Astrocyte of the spinal cord (primary cell): Measurements from ENCODE around the gene DAB1.

Source experiments
- DNase-seq: peaks from one replicate; pipeline ENCODE4 v3.0.0; 2011; ENCODE audit warnings: low read depth, low spot score
- H3K4me3 ChIP-seq: 2 replicates; pipeline ENCODE4 v1.5.1; 2011; ENCODE audit warnings: low read depth, mild to moderate bottlenecking, low read length, moderate library complexity
- in situ Hi-C: cut with HindIII; loops from 2 replicates; pipeline ENCODE4 v1.10.0; 2017; ENCODE audit warnings: low sequenced_read_pairs
- TF ChIP-seq, protein P1 (sequence below): IDR thresholded peaks from 2 replicates; pipeline ENCODE4 v1.5.1; 2012; ENCODE audit warnings: low read depth, mild to moderate bottlenecking, low read length, inconsistent platforms

Gene DAB1

GRCh38 chr1:57162607-57163261, 261.1 kb downstream of the DAB1 start:
- DNase-seq = no peak
- no peak overlapping the region for H3K4me3 ChIP-seq
- TF ChIP-seq, protein P1, sequence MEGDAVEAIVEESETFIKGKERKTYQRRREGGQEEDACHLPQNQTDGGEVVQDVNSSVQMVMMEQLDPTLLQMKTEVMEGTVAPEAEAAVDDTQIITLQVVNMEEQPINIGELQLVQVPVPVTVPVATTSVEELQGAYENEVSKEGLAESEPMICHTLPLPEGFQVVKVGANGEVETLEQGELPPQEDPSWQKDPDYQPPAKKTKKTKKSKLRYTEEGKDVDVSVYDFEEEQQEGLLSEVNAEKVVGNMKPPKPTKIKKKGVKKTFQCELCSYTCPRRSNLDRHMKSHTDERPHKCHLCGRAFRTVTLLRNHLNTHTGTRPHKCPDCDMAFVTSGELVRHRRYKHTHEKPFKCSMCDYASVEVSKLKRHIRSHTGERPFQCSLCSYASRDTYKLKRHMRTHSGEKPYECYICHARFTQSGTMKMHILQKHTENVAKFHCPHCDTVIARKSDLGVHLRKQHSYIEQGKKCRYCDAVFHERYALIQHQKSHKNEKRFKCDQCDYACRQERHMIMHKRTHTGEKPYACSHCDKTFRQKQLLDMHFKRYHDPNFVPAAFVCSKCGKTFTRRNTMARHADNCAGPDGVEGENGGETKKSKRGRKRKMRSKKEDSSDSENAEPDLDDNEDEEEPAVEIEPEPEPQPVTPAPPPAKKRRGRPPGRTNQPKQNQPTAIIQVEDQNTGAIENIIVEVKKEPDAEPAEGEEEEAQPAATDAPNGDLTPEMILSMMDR = no peak
- in situ Hi-C loops = no loop called here

DNA sequence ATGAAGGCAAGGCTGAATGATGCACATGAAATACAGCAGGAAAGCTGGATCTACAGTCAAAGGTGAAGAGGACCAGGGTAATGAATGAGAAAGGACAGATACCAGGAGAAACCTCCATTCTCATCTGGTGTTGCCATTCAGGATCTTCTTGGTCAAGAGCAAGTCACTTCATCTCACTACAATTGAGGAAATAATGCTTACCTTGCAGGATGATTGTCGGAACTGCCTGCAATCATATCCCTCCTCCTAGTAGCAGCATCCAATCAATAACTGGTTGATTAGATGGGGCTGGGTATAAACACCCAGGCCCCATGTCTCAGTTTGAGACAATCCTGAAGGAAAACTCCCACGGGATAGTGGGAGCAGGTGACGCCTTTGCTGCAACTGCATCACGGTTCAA, 263.3 kb downstream of the DAB1 start:
- no peak for DNase-seq
- TF ChIP-seq, protein P1 = no peak
- in situ Hi-C loops = no loop called here
- no peak overlapping the region for H3K4me3 ChIP-seq

DNA sequence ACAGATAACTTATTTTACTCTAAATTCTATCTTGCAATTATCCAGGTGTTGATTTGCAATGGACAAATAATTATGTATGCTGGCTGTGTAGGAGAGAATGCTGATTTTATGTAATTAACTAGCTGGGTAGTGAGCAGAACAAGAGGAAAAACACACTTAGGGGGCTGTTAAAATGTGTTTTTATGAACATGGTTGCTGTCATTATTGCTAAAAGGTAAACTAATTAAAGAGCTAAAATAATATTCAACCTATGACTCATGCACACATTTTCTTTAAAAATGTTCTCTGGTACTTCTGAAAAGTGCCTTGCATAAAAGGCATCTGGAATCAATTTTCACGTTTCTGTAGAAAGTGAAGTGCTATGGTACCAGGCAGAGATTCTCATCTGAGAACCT, 265.3 kb downstream of the DAB1 start:
- no peak overlapping the region for H3K4me3 ChIP-seq
- in situ Hi-C loops = no loop called here
- TF ChIP-seq, protein P1 = no peak
- DNase-seq = no peak

- TF ChIP-seq, protein P1 = no peak
- H3K4me3 ChIP-seq = no peak overlapping the region
- in situ Hi-C loops = no loop called here
- DNase-seq = no peak
Measured at GRCh38 chr1:57157818-57158603, 265.8 kb downstream of the DAB1 start.

DNA sequence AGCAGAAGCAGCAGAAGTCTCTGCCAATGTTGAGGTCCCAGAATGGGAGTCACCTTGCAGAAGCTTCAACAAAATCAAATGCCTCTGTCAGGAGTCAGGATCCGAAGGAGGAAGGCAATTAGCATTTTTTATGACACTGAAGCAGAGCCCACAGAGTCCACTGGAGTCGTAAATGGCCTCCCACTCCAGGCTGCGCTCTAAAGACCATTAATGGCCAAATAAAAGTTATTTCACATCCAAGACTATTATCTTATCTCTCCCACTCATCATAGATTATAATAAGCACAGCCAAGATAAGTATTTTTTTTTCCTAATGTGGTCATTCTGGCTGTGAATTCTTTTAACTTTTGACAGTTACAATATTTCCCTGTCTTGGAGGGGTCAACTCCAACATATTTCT, 267.0 kb downstream of the DAB1 start:
- no peak for DNase-seq
- TF ChIP-seq, protein P1 = no peak
- in situ Hi-C loops = no loop called here
- no peak overlapping the region for H3K4me3 ChIP-seq

GRCh38 chr1:57146100-57146499, 277.8 kb downstream of the DAB1 start:
- TF ChIP-seq, protein P1 = no peak
- in situ Hi-C loops = no loop called here
- no peak overlapping the region for H3K4me3 ChIP-seq
- DNase-seq = no peak
